Epidermal melanocyte (primary cell): ENCODE data around the gene OR52E5.

ENCODE experiments used
- DNase-seq: peaks from one replicate; pipeline ENCODE4 v3.0.0; 2011; ENCODE audit warnings: low spot score; ENCODE audit not compliant: insufficient read length

OR52E5 gene

GRCh38 chr11:5892908-5893307 is at the start of gene OR52E5:
OR52E5 (plus strand) TSS chr11:5893208; CDS start chr11:5900777, 7,569 bp downstream.
- DNase-seq, result no peak

GRCh38 chr11:5846701-5847100 is 46.3 kb upstream of the OR52E5 start:
- no peak for DNase-seq

GRCh38 chr11:5847711-5848110 is 45.3 kb upstream of the OR52E5 start:
- DNase-seq, result no peak

GRCh38 chr11:5851002-5851401 is 42.0 kb upstream of the OR52E5 start:
- no peak for DNase-seq

- DNase-seq, result no peak
Observed at GRCh38 chr11:5857590-5857989, 35.4 kb upstream of the OR52E5 start, which contains the start of gene OR52E8. OR52E8 (minus strand) TSS chr11:5857690; CDS start chr11:5857690, 0 bp downstream.

- no peak for DNase-seq
Observed at GRCh38 chr11:5865826-5866225, 27.2 kb upstream of the OR52E5 start.

- DNase-seq, result no peak
Observed at GRCh38 chr11:5878564-5878963, 14.4 kb upstream of the OR52E5 start.

- DNase-seq, result no peak
Observed at GRCh38 chr11:5880329-5880728, 12.7 kb upstream of the OR52E5 start, which contains the start of gene OR52E4. OR52E4 (plus strand) TSS chr11:5880629; CDS start chr11:5884293, 3,664 bp downstream.

- no peak for DNase-seq
Observed at GRCh38 chr11:5881756-5882155, 11.3 kb upstream of the OR52E5 start.

- DNase-seq, result no peak
Observed at GRCh38 chr11:5887172-5887571, 5.8 kb upstream of the OR52E5 start.

- DNase-seq, result no peak
Observed at GRCh38 chr11:5887661-5888060, 5.3 kb upstream of the OR52E5 start.

GRCh38 chr11:5891216-5891800 is 1.7 kb upstream of the OR52E5 start:
- no peak for DNase-seq

GRCh38 chr11:5899534-5899933 is 6.5 kb downstream of the OR52E5 start:
- no peak for DNase-seq

- DNase-seq, result no peak
Observed at GRCh38 chr11:5910540-5910939, 17.5 kb downstream of the OR52E5 start.

- no peak for DNase-seq
Observed at GRCh38 chr11:5922749-5923426, 29.9 kb downstream of the OR52E5 start.

GRCh38 chr11:5923427-5923776 is 30.4 kb downstream of the OR52E5 start:
- no peak for DNase-seq

- DNase-seq, result no peak
Observed at GRCh38 chr11:5923794-5924193, 30.8 kb downstream of the OR52E5 start.

GRCh38 chr11:5928271-5928670 is 35.3 kb downstream of the OR52E5 start:
- DNase-seq, result no peak

- DNase-seq, result no peak
Observed at GRCh38 chr11:5928811-5929210, 35.8 kb downstream of the OR52E5 start.

- DNase-seq, result no peak
Observed at GRCh38 chr11:5929571-5930368, 36.8 kb downstream of the OR52E5 start.

- DNase-seq, result no peak
Observed at GRCh38 chr11:5930614-5931013, 37.6 kb downstream of the OR52E5 start.

GRCh38 chr11:5931061-5931460 is 38.1 kb downstream of the OR52E5 start:
- no peak for DNase-seq
